H1 (cell line): ENCODE data around the gene RELB.

Experiments used
- CTCF ChIP-seq, 3 experiments: IDR thresholded peaks; 1 replicate in 2 of 3; 2 replicates in 1 of 3; pipeline versions ENCODE4 v1.5.1 to v1.6.1; 2011; ENCODE audit warnings: low read length in 3 of 3, mild to moderate bottlenecking in 3 of 3, inconsistent platforms in 2 of 3, low read depth in 1 of 3, moderate library complexity in 1 of 3; ENCODE audit not compliant: insufficient read depth in 1 of 3; ENCODE audit errors: control extremely low read depth in 1 of 3
- GTF2F1 ChIP-seq: IDR thresholded peaks from 2 replicates; pipeline ENCODE4 v1.6.1; 2012; ENCODE audit warnings: low read depth, low read length, improper control_type of control experiment, borderline replicate concordance
- JUN ChIP-seq: IDR thresholded peaks from 2 replicates; pipeline ENCODE4 v1.6.1; 2011; ENCODE audit warnings: low read depth, mild to moderate bottlenecking, improper control_type of control experiment, low read length
- POLR2AphosphoS5 ChIP-seq: IDR thresholded peaks from 2 replicates; pipeline ENCODE4 v1.6.1; 2011; ENCODE audit warnings: low read depth, low read length
- SIN3A ChIP-seq, 2 experiments: IDR thresholded peaks in 1 of 2; conservative IDR thresholded peaks in 1 of 2; 2 replicates each; pipeline ENCODE4 v1.6.1; 2011 to 2012; ENCODE audit warnings: low read length in 2 of 2, improper control_type of control experiment in 1 of 2, low read depth in 1 of 2, mild to moderate bottlenecking in 1 of 2
- YY1 ChIP-seq: IDR thresholded peaks from 2 replicates; pipeline ENCODE4 v1.6.1; 2011; ENCODE audit warnings: low read depth, mild to moderate bottlenecking, low read length

GRCh38 chr19:44990459-44990858 is 10.8 kb upstream of the RELB start:
- TF ChIP-seq POLR2AphosphoS5 (no peak), YY1 (no peak), CTCF (IDR thresholded peaks at IDR 0.05; ENCODE audit: control extremely low read depth in 1 of 3, insufficient read depth in 1 of 3, low read depth in 1 of 3, low read length in 3 of 3) (no peak), GTF2F1 (no peak), JUN (no peak), SIN3A (conservative IDR thresholded peaks at IDR 0.05 in 1 of 2, IDR thresholded peaks at IDR 0.05 in 1 of 2; ENCODE audit: low read depth in 1 of 2, low read length in 2 of 2) (no peak)
